Trophoblast cell (in vitro differentiated cells and primary cell): ENCODE results near the gene SLC15A3.
A peak's percentile ranks its signal among the peaks of the same experiment; 100 is the strongest.

Source experiments
- DNase-seq, 2 donors: peaks; one replicate each; pipeline ENCODE4 v3.0.0-alpha.2; 2016
- H2AFZ ChIP-seq: 2 replicates; pipeline ENCODE4 v1.6.1; 2013; ENCODE audit warnings: low read length, moderate library complexity, mild to moderate bottlenecking; ENCODE audit not compliant: insufficient read depth, poor library complexity
- H2AK5ac ChIP-seq: 2 replicates; pipeline ENCODE4 v1.6.1; 2013; ENCODE audit warnings: mild to moderate bottlenecking, low read length
- H2BK120ac ChIP-seq: 2 replicates; pipeline ENCODE4 v1.6.1; 2013; ENCODE audit warnings: low read length, mild to moderate bottlenecking, moderate library complexity; ENCODE audit not compliant: insufficient read depth, poor library complexity
- H2BK12ac ChIP-seq: 2 replicates; pipeline ENCODE4 v1.6.1; 2013; ENCODE audit warnings: mild to moderate bottlenecking, low read length, moderate library complexity
- H2BK5ac ChIP-seq: 2 replicates; pipeline ENCODE4 v1.6.1; 2013; ENCODE audit warnings: low read length, low read depth, moderate library complexity, mild to moderate bottlenecking; ENCODE audit not compliant: poor library complexity
- H3K14ac ChIP-seq: 2 replicates; pipeline ENCODE4 v1.6.1; 2013; ENCODE audit warnings: mild to moderate bottlenecking, low read length
- H3K18ac ChIP-seq: 2 replicates; pipeline ENCODE4 v1.6.1; 2013; ENCODE audit warnings: mild to moderate bottlenecking, low read length
- H3K23ac ChIP-seq: 2 replicates; pipeline ENCODE4 v1.6.1; 2013; ENCODE audit warnings: low read length
- H3K27ac ChIP-seq: 2 replicates; pipeline ENCODE4 v1.5.1; 2013; ENCODE audit warnings: low read depth, mild to moderate bottlenecking, inconsistent platforms, low read length, moderate library complexity
- H3K27me3 ChIP-seq: 2 replicates; pipeline ENCODE4 v1.6.1; 2013; ENCODE audit warnings: inconsistent platforms, mild to moderate bottlenecking, low read length, moderate library complexity; ENCODE audit not compliant: insufficient read depth
- H3K36me3 ChIP-seq, 2 experiments: 1 replicate in 1 of 2; 2 replicates in 1 of 2; pipeline ENCODE4 v1.6.1; 2013; ENCODE audit warnings: low read length in 2 of 2, mild to moderate bottlenecking in 2 of 2, moderate library complexity in 1 of 2; ENCODE audit not compliant: insufficient read depth in 2 of 2, control insufficient read depth in 1 of 2
- H3K4ac ChIP-seq: 2 replicates; pipeline ENCODE4 v1.6.1; 2013; ENCODE audit warnings: low read depth, mild to moderate bottlenecking, low read length, moderate library complexity
- H3K4me1 ChIP-seq, 2 experiments: 1 replicate in 1 of 2; 2 replicates in 1 of 2; pipeline ENCODE4 v1.6.1; 2013; ENCODE audit warnings: low read length in 2 of 2, mild to moderate bottlenecking in 2 of 2, moderate library complexity in 1 of 2; ENCODE audit not compliant: insufficient read depth in 2 of 2, control insufficient read depth in 1 of 2
- H3K4me2 ChIP-seq: 2 replicates; pipeline ENCODE4 v1.6.1; 2013; ENCODE audit warnings: inconsistent platforms, mild to moderate bottlenecking, low read length, moderate library complexity
- H3K4me3 ChIP-seq: 2 replicates; pipeline ENCODE4 v1.5.1; 2013; ENCODE audit warnings: mild to moderate bottlenecking, low read depth, low read length, inconsistent platforms
- H3K79me1 ChIP-seq: one replicate; pipeline ENCODE4 v1.6.1; 2013; ENCODE audit warnings: low read length
- H3K79me2 ChIP-seq: 2 replicates; pipeline ENCODE4 v1.6.1; 2013; ENCODE audit warnings: low read length, mild to moderate bottlenecking; ENCODE audit not compliant: control insufficient read depth, insufficient read depth, poor library complexity
- H3K9ac ChIP-seq: 2 replicates; pipeline ENCODE4 v1.6.1; 2013; ENCODE audit warnings: mild to moderate bottlenecking, low read length
- H3K9me3 ChIP-seq: 2 replicates; pipeline ENCODE4 v1.6.1; 2013; ENCODE audit warnings: low read depth, mild to moderate bottlenecking, control low read depth, inconsistent platforms, low read length; ENCODE audit not compliant: insufficient read depth
- H4K12ac ChIP-seq: 2 replicates; pipeline ENCODE4 v1.6.1; 2013; ENCODE audit warnings: low read depth, mild to moderate bottlenecking, low read length, moderate library complexity
- H4K8ac ChIP-seq: 2 replicates; pipeline ENCODE4 v1.6.1; 2013; ENCODE audit warnings: low read depth, mild to moderate bottlenecking, low read length, moderate library complexity
- H4K91ac ChIP-seq: one replicate; pipeline ENCODE4 v1.6.1; 2013; ENCODE audit warnings: low read depth, mild to moderate bottlenecking, low read length, moderate library complexity
- WGBS: extraction: QIAGEN DNeasy Blood & Tissue Kit; methylation state at CpG from one replicate; pipeline ENCODE4 v1.1.7; 2013; ENCODE audit warnings: missing lambda C conversion rate; ENCODE audit not compliant: insufficient read length, insufficient coverage; ENCODE audit errors: extremely low coverage; 5-methylcytosine and 5-hydroxymethylcytosine counted together

Gene SLC15A3

GRCh38 chr11:60905047-60905446, 46.9 kb downstream of the SLC15A3 start:
- H3K4me3 ChIP-seq: no peak overlapping the region
- no peak overlapping the region for H3K14ac ChIP-seq
- no peak overlapping the region for H2BK5ac ChIP-seq
- H3K4me2 ChIP-seq: peak overlapping the region; percentile 87
- H2BK120ac ChIP-seq: no peak overlapping the region
- no peak overlapping the region for H2AK5ac ChIP-seq
- H3K18ac ChIP-seq: no peak overlapping the region
- H4K12ac ChIP-seq: no peak overlapping the region
- WGBS: no CpG with 5 or more reads among the region's 6 CpGs
- no peak overlapping the region for H3K23ac ChIP-seq
- no peak overlapping the region for H2BK12ac ChIP-seq
- peaks cover 2 to 4% of the 10 kb centered on the region in 2 experiments for H3K4me1 ChIP-seq
- H3K36me3 ChIP-seq: peaks cover 28 to 35% of the 10 kb centered on the region in 2 experiments
- H3K27ac ChIP-seq: no peak overlapping the region
- H4K8ac ChIP-seq: no peak overlapping the region
- H3K4ac ChIP-seq: peak overlapping the region; percentile 68
- H3K9ac ChIP-seq: no peak overlapping the region
- H3K9me3 ChIP-seq: no peaks in the 10 kb centered on the region
- H3K79me1 ChIP-seq: peaks cover 4% of the 10 kb centered on the region
- H2AFZ ChIP-seq: no peak overlapping the region
- no peak overlapping the region for H4K91ac ChIP-seq
- H3K27me3 ChIP-seq: no peaks in the 10 kb centered on the region
- DNase-seq: peak in 1 of 2 donors; percentile 18
- H3K79me2 ChIP-seq: peaks cover 8% of the 10 kb centered on the region

- Histone ChIP-seq H3K14ac (no peak overlapping the region), H3K9ac (no peak overlapping the region), H2AFZ (no peak overlapping the region), H2AK5ac (no peak overlapping the region), H3K36me3 (peaks cover 43 to 51% of the 10 kb centered on the region in 2 experiments), H4K12ac (no peak overlapping the region), H3K4me1 (peaks cover 2 to 4% of the 10 kb centered on the region in 2 experiments), H3K4me3 (no peak overlapping the region), H3K27me3 (no peaks in the 10 kb centered on the region), H4K91ac (no peak overlapping the region), H3K23ac (no peak overlapping the region), H3K4ac (no peak overlapping the region), H3K79me1 (peaks cover 4% of the 10 kb centered on the region), H3K4me2 (no peak overlapping the region), H3K79me2 (peaks cover 8% of the 10 kb centered on the region), H2BK120ac (no peak overlapping the region), H2BK12ac (no peak overlapping the region), H3K18ac (no peak overlapping the region), H3K9me3 (no peaks in the 10 kb centered on the region), H2BK5ac (no peak overlapping the region), H4K8ac (no peak overlapping the region), H3K27ac (no peak overlapping the region)
- no CpG with 5 or more reads among the region's 11 CpGs for WGBS
- no peak for DNase-seq
Observed at GRCh38 chr11:60902625-60903024, 49.4 kb downstream of the SLC15A3 start.

- Histone ChIP-seq H3K14ac (no peak overlapping the region), H3K18ac (no peak overlapping the region), H3K9me3 (no peaks in the 10 kb centered on the region), H3K23ac (no peak overlapping the region), H3K4me2 (no peak overlapping the region), H3K79me1 (no peaks in the 10 kb centered on the region), H2AK5ac (no peak overlapping the region), H3K27ac (no peak overlapping the region), H3K4ac (no peak overlapping the region), H3K79me2 (peaks cover 3% of the 10 kb centered on the region), H2AFZ (no peak overlapping the region), H3K9ac (no peak overlapping the region), H4K12ac (no peak overlapping the region), H4K91ac (no peak overlapping the region), H2BK12ac (no peak overlapping the region), H2BK120ac (no peak overlapping the region), H4K8ac (no peak overlapping the region), H3K4me1 (peaks cover 2 to 4% of the 10 kb centered on the region in 2 experiments), H3K4me3 (no peak overlapping the region), H3K27me3 (no peaks in the 10 kb centered on the region), H2BK5ac (no peak overlapping the region), H3K36me3 (peaks cover 49 to 60% of the 10 kb centered on the region in 2 experiments)
- no peak for DNase-seq
- no CpG with 5 or more reads among the region's 13 CpGs for WGBS
Observed at GRCh38 chr11:60900673-60901404, 51.1 kb downstream of the SLC15A3 start.

DNA sequence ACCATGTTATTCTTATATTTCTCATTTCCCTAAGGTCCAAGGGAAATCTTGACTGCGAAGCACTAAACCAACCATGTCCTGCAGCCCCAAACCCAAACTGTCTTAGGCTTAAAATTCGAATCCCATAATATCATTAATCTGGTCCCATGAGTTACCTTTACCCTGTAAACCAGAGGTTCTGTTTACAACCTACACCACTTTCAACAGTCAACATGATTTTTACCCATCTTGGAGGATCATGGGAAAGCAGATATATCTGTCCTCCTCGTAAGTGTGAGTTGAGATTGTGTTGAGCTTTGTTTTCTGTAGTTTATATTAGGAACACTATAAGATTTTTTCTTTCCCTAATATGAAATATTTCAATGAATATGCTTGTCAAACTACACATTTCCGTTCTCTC, 52.0 kb downstream of the SLC15A3 start:
- no peak overlapping the region for H4K91ac ChIP-seq
- no peak overlapping the region for H3K9ac ChIP-seq
- H3K27ac ChIP-seq: no peak overlapping the region
- no peak overlapping the region for H2AFZ ChIP-seq
- no peaks in the 10 kb centered on the region for H3K9me3 ChIP-seq
- no peak overlapping the region for H3K23ac ChIP-seq
- no peaks in the 10 kb centered on the region for H3K79me2 ChIP-seq
- H3K27me3 ChIP-seq: no peaks in the 10 kb centered on the region
- no CpG with 5 or more reads among the region's 4 CpGs for WGBS
- no peak overlapping the region for H2BK12ac ChIP-seq
- H3K4me3 ChIP-seq: no peak overlapping the region
- no peaks in the 10 kb centered on the region for H3K79me1 ChIP-seq
- H3K4me1 ChIP-seq: peaks cover under 1% of the 10 kb centered on the region in 2 experiments
- H3K4me2 ChIP-seq: no peak overlapping the region
- no peak overlapping the region for H2BK5ac ChIP-seq
- H3K18ac ChIP-seq: no peak overlapping the region
- no peak overlapping the region for H3K14ac ChIP-seq
- H3K4ac ChIP-seq: no peak overlapping the region
- H2AK5ac ChIP-seq: no peak overlapping the region
- H4K12ac ChIP-seq: no peak overlapping the region
- no peak for DNase-seq
- H2BK120ac ChIP-seq: no peak overlapping the region
- H4K8ac ChIP-seq: no peak overlapping the region
- H3K36me3 ChIP-seq: peaks cover 49 to 66% of the 10 kb centered on the region in 2 experiments
